Activated CD4-positive, alpha-beta T cell treated with anti-CD3 and anti-CD28 coated beads, Interleukin-2, amount 10 ng/mL, durations not matched to agents 24 days and 14 days (primary cell): ENCODE results near the gene PARD3. TPM values are rescaled to one million over a fixed set of nuclear protein-coding genes. Genes with fewer than 3 reads are reported as not detected.

Experiments
- DNase-seq: peaks from one replicate; pipeline ENCODE4 v3.0.0; 2022
- H3K27ac Mint-ChIP-seq: one replicate; pipeline ENCODE4 v1.8.0; 2022; ENCODE audit warnings: mild to moderate bottlenecking, mixed read lengths
- H3K27me3 Mint-ChIP-seq: one replicate; pipeline ENCODE4 v1.8.0; 2022; ENCODE audit warnings: mixed read lengths
- H3K36me3 Mint-ChIP-seq: one replicate; pipeline ENCODE4 v1.8.0; 2022; ENCODE audit warnings: low read depth, mild to moderate bottlenecking, mixed read lengths
- H3K4me1 Mint-ChIP-seq: one replicate; pipeline ENCODE4 v1.8.0; 2021; ENCODE audit warnings: mixed read lengths
- H3K4me3 Mint-ChIP-seq: one replicate; pipeline ENCODE4 v1.8.0; 2022; ENCODE audit warnings: mild to moderate bottlenecking, moderate library complexity, mixed read lengths
- H3K9me3 Mint-ChIP-seq: one replicate; pipeline ENCODE4 v1.8.0; 2021; ENCODE audit warnings: mixed read lengths
- intact Hi-C: fragments of 100-400 bp; cut with micrococcal nuclease; formaldehyde crosslinking; loops from one replicate; pipeline ENCODE4 v1.15.1; 2023
- total RNA-seq: library from RNA; stranded (reverse); gene quantifications from 2 replicates; pipeline ENCODE4 v1.2.3, GENCODE V29; 2022

PARD3 gene
- total RNA-seq, 1 donor from 2014 or later: 2.9 TPM

- H3K36me3 Mint-ChIP-seq: no peaks in the 10 kb centered on the region
- H3K4me1 Mint-ChIP-seq: no peaks in the 10 kb centered on the region
- H3K27ac Mint-ChIP-seq: no peak overlapping the region
- intact Hi-C loops: no loop called here
- no peaks in the 10 kb centered on the region for H3K27me3 Mint-ChIP-seq
- DNase-seq: no peak
- no peak overlapping the region for H3K4me3 Mint-ChIP-seq
- H3K9me3 Mint-ChIP-seq: no peaks in the 10 kb centered on the region
These were observed 187.4 kb downstream of the PARD3 start for GRCh38 chr10:34627741-34628140.

- H3K9me3 Mint-ChIP-seq: no peaks in the 10 kb centered on the region
- H3K4me3 Mint-ChIP-seq: no peak overlapping the region
- intact Hi-C loops: no loop called here
- no peak overlapping the region for H3K27ac Mint-ChIP-seq
- no peaks in the 10 kb centered on the region for H3K27me3 Mint-ChIP-seq
- DNase-seq: no peak
- no peaks in the 10 kb centered on the region for H3K36me3 Mint-ChIP-seq
- no peaks in the 10 kb centered on the region for H3K4me1 Mint-ChIP-seq
These were observed 187.8 kb downstream of the PARD3 start for GRCh38 chr10:34627331-34627730.

- no peak overlapping the region for H3K27ac Mint-ChIP-seq
- no peaks in the 10 kb centered on the region for H3K27me3 Mint-ChIP-seq
- H3K36me3 Mint-ChIP-seq: no peaks in the 10 kb centered on the region
- H3K4me3 Mint-ChIP-seq: no peak overlapping the region
- no peaks in the 10 kb centered on the region for H3K9me3 Mint-ChIP-seq
- no peak for DNase-seq
- no peaks in the 10 kb centered on the region for H3K4me1 Mint-ChIP-seq
- intact Hi-C loops: no loop called here
These were observed 188.8 kb downstream of the PARD3 start for GRCh38 chr10:34626158-34626880.

GRCh38 chr10:34624323-34625153 lies 190.6 kb downstream of the PARD3 start:
- H3K27me3 Mint-ChIP-seq: peaks cover 3% of the 10 kb centered on the region
- DNase-seq: no peak
- no peak overlapping the region for H3K27ac Mint-ChIP-seq
- intact Hi-C loops: no loop called here
- no peaks in the 10 kb centered on the region for H3K9me3 Mint-ChIP-seq
- no peak overlapping the region for H3K4me3 Mint-ChIP-seq
- H3K36me3 Mint-ChIP-seq: no peaks in the 10 kb centered on the region
- no peaks in the 10 kb centered on the region for H3K4me1 Mint-ChIP-seq

- H3K4me1 Mint-ChIP-seq: no peaks in the 10 kb centered on the region
These were observed 192.2 kb downstream of the PARD3 start for GRCh38 chr10:34622945-34623344.

GRCh38 chr10:34618611-34619010 lies 196.5 kb downstream of the PARD3 start:
- no peak overlapping the region for H3K27ac Mint-ChIP-seq

More at GRCh38 chr10:34622945-34623344, 192.2 kb downstream of the PARD3 start:
- Mint-ChIP-seq H3K36me3 (no peaks in the 10 kb centered on the region), H3K27ac (no peak overlapping the region), H3K9me3 (no peaks in the 10 kb centered on the region), H3K27me3 (peaks cover 3% of the 10 kb centered on the region), H3K4me3 (no peak overlapping the region)
- no peak for DNase-seq
- intact Hi-C loops: no loop called here

GRCh38 chr10:34615770-34616169 lies 199.3 kb downstream of the PARD3 start:
- DNase-seq: no peak
- H3K27ac Mint-ChIP-seq: no peak overlapping the region
- no peaks in the 10 kb centered on the region for H3K36me3 Mint-ChIP-seq
- H3K9me3 Mint-ChIP-seq: no peaks in the 10 kb centered on the region
- no peaks in the 10 kb centered on the region for H3K4me1 Mint-ChIP-seq
- intact Hi-C loops: no loop called here
- H3K4me3 Mint-ChIP-seq: no peak overlapping the region
- H3K27me3 Mint-ChIP-seq: peaks cover 6% of the 10 kb centered on the region

More at GRCh38 chr10:34618611-34619010, 196.5 kb downstream of the PARD3 start:
- Mint-ChIP-seq H3K4me3 (no peak overlapping the region), H3K27me3 (peaks cover 3% of the 10 kb centered on the region), H3K9me3 (no peaks in the 10 kb centered on the region), H3K4me1 (no peaks in the 10 kb centered on the region), H3K36me3 (no peaks in the 10 kb centered on the region)
- intact Hi-C loops: no loop called here
- DNase-seq: no peak

- DNase-seq: no peak
- Mint-ChIP-seq H3K9me3 (no peaks in the 10 kb centered on the region), H3K4me1 (no peaks in the 10 kb centered on the region), H3K27ac (no peak overlapping the region), H3K36me3 (no peaks in the 10 kb centered on the region), H3K27me3 (peaks cover 3% of the 10 kb centered on the region), H3K4me3 (no peak overlapping the region)
- intact Hi-C loops: no loop called here
These were observed 201.6 kb downstream of the PARD3 start for GRCh38 chr10:34613491-34613890.

- no peak overlapping the region for H3K4me3 Mint-ChIP-seq
- no peak overlapping the region for H3K27ac Mint-ChIP-seq
- peaks cover 3% of the 10 kb centered on the region for H3K27me3 Mint-ChIP-seq
- no peak for DNase-seq
- H3K4me1 Mint-ChIP-seq: no peaks in the 10 kb centered on the region
- no peaks in the 10 kb centered on the region for H3K9me3 Mint-ChIP-seq
- intact Hi-C loops: no loop called here
- no peaks in the 10 kb centered on the region for H3K36me3 Mint-ChIP-seq
These were observed 202.2 kb downstream of the PARD3 start for GRCh38 chr10:34612938-34613337.

GRCh38 chr10:34612446-34612845 lies 202.7 kb downstream of the PARD3 start:
- Mint-ChIP-seq H3K9me3 (no peaks in the 10 kb centered on the region), H3K27me3 (peaks cover 3% of the 10 kb centered on the region), H3K36me3 (no peaks in the 10 kb centered on the region), H3K4me3 (no peak overlapping the region), H3K27ac (no peak overlapping the region), H3K4me1 (no peaks in the 10 kb centered on the region)
- no peak for DNase-seq
- intact Hi-C loops: no loop called here

GRCh38 chr10:34609287-34609940 lies 205.7 kb downstream of the PARD3 start:
- intact Hi-C loops: no loop called here
- peaks cover 3% of the 10 kb centered on the region for H3K27me3 Mint-ChIP-seq
- no peak overlapping the region for H3K27ac Mint-ChIP-seq
- H3K4me1 Mint-ChIP-seq: no peaks in the 10 kb centered on the region
- no peak for DNase-seq
- H3K9me3 Mint-ChIP-seq: no peaks in the 10 kb centered on the region
- no peak overlapping the region for H3K4me3 Mint-ChIP-seq
- no peaks in the 10 kb centered on the region for H3K36me3 Mint-ChIP-seq

- Mint-ChIP-seq H3K27ac (no peak overlapping the region), H3K9me3 (no peaks in the 10 kb centered on the region)
- intact Hi-C loops: no loop called here
These were observed 207.2 kb downstream of the PARD3 start for GRCh38 chr10:34607894-34608293.

GRCh38 chr10:34606890-34607289 lies 208.2 kb downstream of the PARD3 start:
- Mint-ChIP-seq H3K4me1 (no peaks in the 10 kb centered on the region), H3K36me3 (no peaks in the 10 kb centered on the region), H3K27ac (no peak overlapping the region), H3K9me3 (no peaks in the 10 kb centered on the region), H3K27me3 (peaks cover 2% of the 10 kb centered on the region), H3K4me3 (no peak overlapping the region)
- intact Hi-C loops: no loop called here
- no peak for DNase-seq

More at GRCh38 chr10:34607894-34608293, 207.2 kb downstream of the PARD3 start:
- DNase-seq: no peak
- Mint-ChIP-seq H3K4me1 (no peaks in the 10 kb centered on the region), H3K27me3 (peaks cover 2% of the 10 kb centered on the region), H3K4me3 (no peak overlapping the region), H3K36me3 (no peaks in the 10 kb centered on the region)

- Mint-ChIP-seq H3K27ac (no peak overlapping the region), H3K27me3 (no peaks in the 10 kb centered on the region), H3K4me1 (no peaks in the 10 kb centered on the region), H3K9me3 (no peaks in the 10 kb centered on the region), H3K36me3 (no peaks in the 10 kb centered on the region), H3K4me3 (no peak overlapping the region)
- DNase-seq: no peak
- intact Hi-C loops: no loop called here
These were observed 212.6 kb downstream of the PARD3 start for GRCh38 chr10:34602478-34602877.
